HepG2 (cell line): ENCODE data around the gene NAPG. TPM values are rescaled to one million over a fixed set of nuclear protein-coding genes. Genes with fewer than 3 reads are reported as not detected.
A peak's percentile ranks its signal among the peaks of the same experiment; 100 is the strongest.

Experiments used
- ATAC-seq: fragments of 200-7000 bp; cut with Tn5 transposase; 3 replicates; pipeline ENCODE4 v1.9.1; 2020; ENCODE audit warnings: mild to moderate bottlenecking, moderate library complexity
- BruUV-seq: library from RNA; stranded (reverse); fragments of 400-500 nt; replicated peaks from 2 replicates; lab custom pipeline; 2021; lab: Mats Ljungman, UMichigan
- CTCF ChIA-PET: fragments of 300-600 bp; formaldehyde crosslinking; extraction: SDS; loops from one replicate; lab custom pipeline; 2021; ENCODE audit warnings: low total read pairs, inconsistent platforms, low intra/inter-chr PET ratio; lab: Yijun Ruan, JAX
- POLR2A ChIA-PET: fragments of 350-600 bp; sonication (Branson Sonifier 250); formaldehyde crosslinking; loops from one replicate; lab custom pipeline; 2020; ENCODE audit warnings: antibody characterized with exemption, inconsistent platforms; lab: Yijun Ruan, JAX
- DNase-seq: peaks from one replicate; pipeline ENCODE4 v3.0.0-alpha.2; 2015; ENCODE audit warnings: low spot score
- FAIRE-seq: peaks from 3 replicates; lab custom pipeline; 2011; peaks lifted over from hg19 to GRCh38; lab: Jason Lieb, UNC
- H2AFZ ChIP-seq: one replicate; pipeline ENCODE4 v1.6.1; 2011; ENCODE audit warnings: low read length, inconsistent platforms
- H3K27ac ChIP-seq: fragments of 300-600 bp; 3 replicates; pipeline ENCODE4 v1.8.0; 2011; ENCODE audit warnings: mixed run types, mild to moderate bottlenecking, mixed read lengths, low read length, inconsistent platforms; ENCODE audit not compliant: insufficient read depth; ENCODE audit errors: extremely low read length
- H3K27me3 ChIP-seq, 2 experiments: fragments of 200-600 bp in 1 of 2; 2 replicates in 1 of 2; 3 replicates in 1 of 2; pipeline versions ENCODE4 v1.6.0 to v1.8.0; 2011; ENCODE audit warnings: low read length in 2 of 2, mild to moderate bottlenecking in 2 of 2, moderate library complexity in 2 of 2, inconsistent platforms in 1 of 2; ENCODE audit not compliant: insufficient read depth in 2 of 2, control insufficient read depth in 1 of 2
- H3K36me3 ChIP-seq, 2 experiments: fragments of 200-600 bp in 1 of 2; replicated peaks in 1 of 2; 2 replicates in 1 of 2; 3 replicates in 1 of 2; pipeline versions ENCODE4 v1.5.1 to v1.8.0; 2011; ENCODE audit warnings: low read length in 2 of 2, inconsistent platforms in 1 of 2; ENCODE audit not compliant: insufficient read depth in 2 of 2, control insufficient read depth in 1 of 2
- H3K4me1 ChIP-seq: 2 replicates; pipeline ENCODE4 v1.5.1; 2012; ENCODE audit warnings: low read length, inconsistent platforms; ENCODE audit not compliant: insufficient read depth
- H3K4me2 ChIP-seq: 2 replicates; pipeline ENCODE4 v1.6.0; 2011; ENCODE audit warnings: low read depth, low read length, inconsistent platforms
- H3K4me3 ChIP-seq, 3 experiments: fragments of 200-600 bp in 1 of 3; sonication (generic), shearing (Covaris generic) in 1 of 3; replicated peaks in 1 of 3; 2 replicates each; pipeline ENCODE4 v1.5.1; 2011 to 2016; ENCODE audit warnings: low read length in 3 of 3, inconsistent platforms in 2 of 3, low read depth in 2 of 3, mild to moderate bottlenecking in 2 of 3, control low read depth in 1 of 3, mixed read lengths in 1 of 3; ENCODE audit not compliant: insufficient read depth in 1 of 3
- H3K79me2 ChIP-seq: one replicate; pipeline ENCODE4 v1.6.1; 2011; ENCODE audit warnings: low read length, inconsistent platforms; ENCODE audit not compliant: insufficient read depth
- H3K9ac ChIP-seq: 2 replicates; pipeline ENCODE4 v1.6.0; 2011; ENCODE audit warnings: mild to moderate bottlenecking, low read depth, low read length, inconsistent platforms; ENCODE audit not compliant: insufficient read depth
- H3K9me3 ChIP-seq: 2 replicates; pipeline ENCODE4 v1.5.1; 2012; ENCODE audit warnings: mild to moderate bottlenecking, low read length
- H4K20me1 ChIP-seq: 2 replicates; pipeline ENCODE4 v1.6.0; 2011; ENCODE audit warnings: inconsistent platforms, mild to moderate bottlenecking, low read length, moderate library complexity; ENCODE audit not compliant: insufficient read depth
- ETV5 ChIP-seq: IDR thresholded peaks from 2 replicates; pipeline ENCODE4 v1.6.1; 2018; ENCODE audit warnings: missing biosample characterization, missing genetic modification reagents, inconsistent platforms, borderline replicate concordance
- GPN1 ChIP-seq: sonication (generic); formaldehyde crosslinking; IDR thresholded peaks from 2 replicates; pipeline ENCODE4 v1.5.1; 2020; ENCODE audit warnings: missing genetic modification reagents, borderline replicate concordance
- MBNL3 ChIP-seq: fragments of 250-450 bp; sonication (Bioruptor Pico); conservative IDR thresholded peaks from 2 replicates; pipeline ENCODE4 v1.8.0; 2022; ENCODE audit warnings: mild to moderate bottlenecking, inconsistent platforms
- POLR2AphosphoS5 ChIP-seq: IDR thresholded peaks from 2 replicates; pipeline ENCODE4 v1.6.1; 2012; ENCODE audit warnings: low read depth, low read length
- SMC3 ChIP-seq: IDR thresholded peaks from 2 replicates; pipeline ENCODE4 v1.6.1; 2011; ENCODE audit warnings: low read length, improper control_type of control experiment
- TAF15 ChIP-seq: fragments of 200-400 bp; formaldehyde crosslinking; IDR thresholded peaks from one replicate; pipeline ENCODE4 v1.6.1; 2018; ENCODE audit warnings: mild to moderate bottlenecking, low read depth, low read length; ENCODE audit not compliant: poor library complexity, severe bottlenecking
- U2AF2 ChIP-seq: fragments of 200-400 bp; formaldehyde crosslinking; IDR thresholded peaks from 2 replicates; pipeline ENCODE4 v1.6.1; 2017; ENCODE audit warnings: low read depth, mild to moderate bottlenecking, low read length
- ZFP41 ChIP-seq: sonication (generic); formaldehyde crosslinking; IDR thresholded peaks from 2 replicates; pipeline ENCODE4 v1.4.0; 2020; ENCODE audit warnings: mild to moderate bottlenecking, missing genetic modification reagents, borderline replicate concordance
- ZNF577 ChIP-seq: sonication (generic); formaldehyde crosslinking; IDR thresholded peaks from 2 replicates; pipeline ENCODE4 v1.4.0; 2020; ENCODE audit warnings: mild to moderate bottlenecking, low read depth, missing genetic modification reagents, borderline replicate concordance
- ZNF768 ChIP-seq: sonication (generic); formaldehyde crosslinking; IDR thresholded peaks from 2 replicates; pipeline ENCODE4 v1.4.0; 2020; ENCODE audit warnings: missing genetic modification reagents
- WGBS: methylation state at CpG from one replicate; pipeline ENCODE4 v1.1.6; 2017; ENCODE audit warnings: low lambda C conversion rate; 5-methylcytosine and 5-hydroxymethylcytosine counted together
- in situ Hi-C: cut with HindIII; loops from 2 replicates; pipeline ENCODE4 v1.10.0; 2017; ENCODE audit warnings: low pct_unique_long_range_greater_than_20kb; ENCODE audit not compliant: extremely low pct_ligation_motif_present
- intact Hi-C: fragments of 100-400 bp; cut with micrococcal nuclease; formaldehyde crosslinking; loops from one replicate; pipeline ENCODE4 v1.10.0; 2022; ENCODE audit not compliant: unreplicated experiment
- polyA plus RNA-seq, 8 experiments: library from polyadenylated mRNA; depleted of rRNA in 3 of 8; stranded (reverse) in 7 of 8; unstranded in 1 of 8; fragments of >200 nt; fragmentation: Illumina TruSeq in 4 of 8; extraction: Trizol in 4 of 8; gene quantifications; 2 replicates each; pipeline versions ENCODE4 v1.2.1 to v1.2.3, GENCODE V29; 2011 to 2016; ENCODE audit warnings: low read depth in 4 of 8, missing spikeins in 1 of 8, mixed read lengths in 1 of 8; ENCODE audit not compliant: insufficient read depth in 1 of 8
- total RNA-seq, 5 experiments: library from RNA; depleted of rRNA; stranded (reverse); fragments of >200 nt; fragmentation: Illumina TruSeq; extraction: Trizol; gene quantifications; 2 replicates each; pipeline ENCODE4 v1.2.3, GENCODE V29; 2016; ENCODE audit warnings: low read depth in 1 of 5
- TF ChIP-seq, protein P1 (sequence below): sonication (generic); formaldehyde crosslinking; conservative IDR thresholded peaks from 2 replicates; pipeline ENCODE4 v1.5.0; 2020; ENCODE audit warnings: missing genetic modification reagents
- TF ChIP-seq, protein P2 (sequence below): sonication (generic); formaldehyde crosslinking; IDR thresholded peaks from 2 replicates; pipeline ENCODE4 v1.5.1; 2020; ENCODE audit warnings: missing genetic modification reagents, mild to moderate bottlenecking, borderline replicate concordance

Gene NAPG
- total and polyA plus RNA-seq, 2 of the 13 experiments (the other 11 are each of a cell fraction or from before 2014, with no cell fraction given): 19.8 to 34.4 TPM

- Histone ChIP-seq H3K79me2 (no peaks in the 10 kb centered on the region), H3K27ac (no peak overlapping the region), H3K4me3 (no peak overlapping the region), H4K20me1 (no peaks in the 10 kb centered on the region), H3K4me2 (no peak overlapping the region), H3K4me1 (peaks cover 22% of the 10 kb centered on the region), H3K27me3 (peaks cover 0 to 19% of the 10 kb centered on the region in 2 experiments; a peak in 3 of 5 replicates), H3K36me3 (no peaks in the 10 kb centered on the region), H2AFZ (no peak overlapping the region), H3K9ac (no peak overlapping the region), H3K9me3 (no peaks in the 10 kb centered on the region)
- TF ChIP-seq, protein P1, sequence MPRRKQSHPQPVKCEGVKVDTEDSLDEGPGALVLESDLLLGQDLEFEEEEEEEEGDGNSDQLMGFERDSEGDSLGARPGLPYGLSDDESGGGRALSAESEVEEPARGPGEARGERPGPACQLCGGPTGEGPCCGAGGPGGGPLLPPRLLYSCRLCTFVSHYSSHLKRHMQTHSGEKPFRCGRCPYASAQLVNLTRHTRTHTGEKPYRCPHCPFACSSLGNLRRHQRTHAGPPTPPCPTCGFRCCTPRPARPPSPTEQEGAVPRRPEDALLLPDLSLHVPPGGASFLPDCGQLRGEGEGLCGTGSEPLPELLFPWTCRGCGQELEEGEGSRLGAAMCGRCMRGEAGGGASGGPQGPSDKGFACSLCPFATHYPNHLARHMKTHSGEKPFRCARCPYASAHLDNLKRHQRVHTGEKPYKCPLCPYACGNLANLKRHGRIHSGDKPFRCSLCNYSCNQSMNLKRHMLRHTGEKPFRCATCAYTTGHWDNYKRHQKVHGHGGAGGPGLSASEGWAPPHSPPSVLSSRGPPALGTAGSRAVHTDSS (CRISPR knock-in tag): no peak
- TF ChIP-seq ZFP41: no peak
- CTCF ChIA-PET: interaction anchor here (1.7 kb wide), 1 partner anchor 548 kb away, joined by 27 read pairs; no protein-coding TSS in a partner anchor
- ATAC-seq: no peak
- in situ Hi-C loops (no loop called here), intact Hi-C loops (no loop called here)
- POLR2A ChIA-PET: no interaction called here
- BruUV-seq: no TSS peak
- no peak for FAIRE-seq
- WGBS: 43% methylated on average over 2 of the region's 2 CpGs
- DNase-seq: no peak
These were observed 6.5 kb upstream of the NAPG start for GRCh38 chr18:10519366-10519765.

DNA sequence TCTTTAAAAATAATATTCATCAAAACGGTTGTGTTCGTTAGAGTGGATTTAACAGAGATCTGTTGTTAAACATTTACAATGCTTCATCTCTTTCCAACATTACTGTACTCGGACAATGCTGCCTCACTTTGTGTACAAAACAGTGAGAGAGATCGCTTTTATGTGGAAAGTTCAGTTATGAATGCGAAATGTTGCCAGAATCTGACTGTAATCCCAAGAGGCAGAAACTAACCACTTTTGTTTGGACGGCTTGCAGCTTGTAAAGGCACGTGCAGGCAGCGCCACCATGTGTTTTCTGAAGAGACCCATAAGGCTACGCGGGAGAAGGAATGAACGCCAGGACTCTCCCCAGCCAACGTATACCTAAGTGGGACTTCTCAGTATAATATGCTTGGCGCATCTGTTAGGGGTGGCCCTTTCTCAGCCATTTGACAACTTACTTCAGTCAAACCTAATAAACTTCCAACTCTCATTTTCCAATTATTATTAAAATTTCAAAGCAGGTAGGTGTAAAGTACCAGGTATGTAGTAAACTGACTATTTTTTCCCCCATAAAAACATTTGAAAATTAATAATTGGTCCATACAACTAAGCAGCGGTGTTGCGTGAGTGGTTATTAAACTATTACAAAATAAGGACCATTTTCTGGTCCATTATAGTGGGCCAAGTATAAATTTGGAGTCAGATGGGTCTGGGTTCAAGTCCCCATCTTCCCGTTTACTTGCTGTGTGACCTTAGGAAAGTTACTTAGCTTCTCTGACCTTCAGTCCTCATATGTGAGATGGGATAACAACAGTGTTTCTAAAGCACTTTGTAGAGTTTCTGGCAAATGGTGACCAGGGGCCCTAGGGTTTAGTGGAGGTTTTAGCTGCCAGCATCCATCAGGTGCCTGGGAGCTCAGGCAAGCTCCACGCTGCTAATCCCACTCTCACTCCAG, 5.6 kb upstream of the NAPG start:
- H3K36me3 ChIP-seq: no peaks in the 10 kb centered on the region
- intact Hi-C loops (loop anchor here (1.0 kb wide), 1 partner anchor 549 kb away; no protein-coding TSS in a partner anchor), in situ Hi-C loops (loop anchor here (5.0 kb wide), 1 partner anchor 548 kb away; no protein-coding TSS in a partner anchor)
- peaks cover 31% of the 10 kb centered on the region for H3K4me1 ChIP-seq
- peaks cover 0 to 14% of the 10 kb centered on the region in 2 experiments; a peak in 3 of 5 replicates for H3K27me3 ChIP-seq
- DNase-seq (peak; percentile 76), FAIRE-seq (peak; percentile 86), ATAC-seq (peak; percentile 90)
- H2AFZ ChIP-seq: no peak overlapping the region
- no peaks in the 10 kb centered on the region for H3K79me2 ChIP-seq
- no peaks in the 10 kb centered on the region for H3K9me3 ChIP-seq
- H3K27ac ChIP-seq: no peak overlapping the region
- CTCF ChIA-PET: interaction anchor here (1.7 kb wide), 1 partner anchor 549 kb away, joined by 27 read pairs; no protein-coding TSS in a partner anchor
- H3K9ac ChIP-seq: no peak overlapping the region
- H3K4me2 ChIP-seq: peak overlapping the region; percentile 57
- WGBS: 13% methylated on average over 17 of the region's 17 CpGs
- POLR2A ChIA-PET: no interaction called here
- BruUV-seq: no TSS peak
- H3K4me3 ChIP-seq: no peak overlapping the region
- no peaks in the 10 kb centered on the region for H4K20me1 ChIP-seq
- TF ChIP-seq ETV5 (CRISPR knock-in tag): no peak
- TF ChIP-seq ZNF577 (CRISPR knock-in tag): no peak
- peak; percentile 31; the same call in 1 of the 2 replicates for TF ChIP-seq ZNF768 (CRISPR knock-in tag)
- TF ChIP-seq U2AF2: no peak
- TF ChIP-seq, protein P2, sequence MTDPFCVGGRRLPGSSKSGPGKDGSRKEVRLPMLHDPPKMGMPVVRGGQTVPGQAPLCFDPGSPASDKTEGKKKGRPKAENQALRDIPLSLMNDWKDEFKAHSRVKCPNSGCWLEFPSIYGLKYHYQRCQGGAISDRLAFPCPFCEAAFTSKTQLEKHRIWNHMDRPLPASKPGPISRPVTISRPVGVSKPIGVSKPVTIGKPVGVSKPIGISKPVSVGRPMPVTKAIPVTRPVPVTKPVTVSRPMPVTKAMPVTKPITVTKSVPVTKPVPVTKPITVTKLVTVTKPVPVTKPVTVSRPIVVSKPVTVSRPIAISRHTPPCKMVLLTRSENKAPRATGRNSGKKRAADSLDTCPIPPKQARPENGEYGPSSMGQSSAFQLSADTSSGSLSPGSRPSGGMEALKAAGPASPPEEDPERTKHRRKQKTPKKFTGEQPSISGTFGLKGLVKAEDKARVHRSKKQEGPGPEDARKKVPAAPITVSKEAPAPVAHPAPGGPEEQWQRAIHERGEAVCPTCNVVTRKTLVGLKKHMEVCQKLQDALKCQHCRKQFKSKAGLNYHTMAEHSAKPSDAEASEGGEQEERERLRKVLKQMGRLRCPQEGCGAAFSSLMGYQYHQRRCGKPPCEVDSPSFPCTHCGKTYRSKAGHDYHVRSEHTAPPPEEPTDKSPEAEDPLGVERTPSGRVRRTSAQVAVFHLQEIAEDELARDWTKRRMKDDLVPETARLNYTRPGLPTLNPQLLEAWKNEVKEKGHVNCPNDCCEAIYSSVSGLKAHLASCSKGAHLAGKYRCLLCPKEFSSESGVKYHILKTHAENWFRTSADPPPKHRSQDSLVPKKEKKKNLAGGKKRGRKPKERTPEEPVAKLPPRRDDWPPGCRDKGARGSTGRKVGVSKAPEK (CRISPR knock-in tag): no peak
- no peak for TF ChIP-seq GPN1
- TF ChIP-seq MBNL3: no peak
- TF ChIP-seq TAF15: no peak
- no peak for TF ChIP-seq POLR2AphosphoS5
- peak; percentile 83 for TF ChIP-seq SMC3
